Stimulated activated CD4-positive, alpha-beta T cell treated with anti-CD3 and anti-CD28 coated beads, Interleukin-12 subunit alpha, Interleukin-12 subunit beta, amount 100 ng/mL, for 24 hours (primary cell): Measurements from ENCODE around the gene RNF227.
"Not testable (repeated sequence)": the region's sequence is repeated elsewhere in the genome, so short reads cannot be mapped to it uniquely, and the experiment has no call there.

ENCODE experiments used
- DNase-seq, 2 experiments: peaks; one replicate each; pipeline ENCODE4 v3.0.0-alpha.2; 2020; ENCODE audit warnings: low read depth in 2 of 2

RNF227 gene

GRCh38 chr17:7864384-7864783, 51.7 kb downstream of the RNF227 start:
- not testable (repeated sequence) for DNase-seq
